AG04449 (cell line): ENCODE data around the gene PCDHA7.
"Not testable (repeated sequence)": the region's sequence is repeated elsewhere in the genome, so short reads cannot be mapped to it uniquely, and the experiment has no call there.

Experiments
- CTCF ChIA-PET: fragments of 350-600 bp; formaldehyde crosslinking; extraction: SDS; loops from one replicate; lab custom pipeline; 2021; ENCODE audit warnings: antibody characterized with exemption; lab: Yijun Ruan, JAX
- POLR2A ChIA-PET: fragments of 400-600, 350-600 bp; formaldehyde crosslinking; extraction: SDS; loops from one replicate; lab custom pipeline; 2020; ENCODE audit warnings: antibody characterized with exemption, inconsistent platforms; lab: Yijun Ruan, JAX
- DNase-seq: peaks from one replicate; pipeline ENCODE4 v3.0.0-alpha.2; 2010; ENCODE audit warnings: low read depth, low spot score
- H3K4me3 ChIP-seq: 2 replicates; pipeline ENCODE4 v1.5.1; 2011; ENCODE audit warnings: low read depth, mild to moderate bottlenecking, control low read depth, low read length
- TF ChIP-seq, protein P1 (sequence below): IDR thresholded peaks from one replicate; pipeline ENCODE4 v1.5.1; 2011; ENCODE audit warnings: mild to moderate bottlenecking, moderate library complexity, low read length, control low read depth, inconsistent platforms; ENCODE audit not compliant: insufficient read depth; ENCODE audit errors: missing control alignments

Gene PCDHA7

DNA sequence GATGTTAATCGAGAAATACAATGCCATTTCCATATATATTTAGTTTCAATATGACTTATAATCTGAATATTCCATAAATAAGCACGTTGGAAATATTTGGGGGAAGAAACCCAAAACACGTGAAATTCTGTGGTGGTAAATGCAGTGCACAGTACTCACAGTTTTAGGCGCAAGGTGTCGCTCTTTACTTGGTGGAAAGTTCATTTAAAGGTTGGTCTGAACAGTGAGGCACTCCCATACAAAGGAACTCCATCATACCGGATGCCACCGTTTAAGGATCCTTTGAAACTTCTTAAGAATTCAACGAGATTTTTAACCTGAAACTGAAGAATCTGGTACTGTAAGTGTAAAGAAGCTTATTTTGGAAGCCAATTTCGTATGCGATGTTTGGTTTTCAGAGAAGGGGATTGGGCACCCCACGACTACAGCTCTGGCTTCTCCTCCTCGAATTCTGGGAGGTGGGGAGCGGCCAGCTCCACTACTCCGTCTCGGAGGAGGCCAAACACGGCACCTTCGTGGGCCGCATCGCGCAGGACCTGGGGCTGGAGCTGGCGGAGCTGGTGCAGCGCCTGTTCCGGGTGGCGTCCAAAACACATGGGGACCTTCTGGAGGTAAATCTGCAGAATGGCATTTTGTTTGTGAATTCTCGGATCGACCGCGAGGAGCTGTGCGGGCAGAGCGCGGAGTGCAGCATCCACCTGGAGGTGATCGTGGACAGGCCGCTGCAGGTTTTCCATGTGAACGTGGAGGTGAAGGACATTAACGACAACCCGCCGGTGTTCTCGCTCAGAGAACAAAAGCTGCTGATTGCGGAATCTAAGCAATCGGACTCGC lies 34.9 kb downstream of the PCDHA7 start, which contains the start of gene PCDHA11:
Gene PCDHA11, plus strand, starts transcription at position 237 of the 834 bp plus-strand sequence. Its CDS starts 147 bp downstream, at position 384.
- no peak within 1 kb of the TSS for H3K4me3 ChIP-seq
- ChIA-PET POLR2A (no interaction called here), CTCF (no interaction called here)
- TF ChIP-seq, protein P1, sequence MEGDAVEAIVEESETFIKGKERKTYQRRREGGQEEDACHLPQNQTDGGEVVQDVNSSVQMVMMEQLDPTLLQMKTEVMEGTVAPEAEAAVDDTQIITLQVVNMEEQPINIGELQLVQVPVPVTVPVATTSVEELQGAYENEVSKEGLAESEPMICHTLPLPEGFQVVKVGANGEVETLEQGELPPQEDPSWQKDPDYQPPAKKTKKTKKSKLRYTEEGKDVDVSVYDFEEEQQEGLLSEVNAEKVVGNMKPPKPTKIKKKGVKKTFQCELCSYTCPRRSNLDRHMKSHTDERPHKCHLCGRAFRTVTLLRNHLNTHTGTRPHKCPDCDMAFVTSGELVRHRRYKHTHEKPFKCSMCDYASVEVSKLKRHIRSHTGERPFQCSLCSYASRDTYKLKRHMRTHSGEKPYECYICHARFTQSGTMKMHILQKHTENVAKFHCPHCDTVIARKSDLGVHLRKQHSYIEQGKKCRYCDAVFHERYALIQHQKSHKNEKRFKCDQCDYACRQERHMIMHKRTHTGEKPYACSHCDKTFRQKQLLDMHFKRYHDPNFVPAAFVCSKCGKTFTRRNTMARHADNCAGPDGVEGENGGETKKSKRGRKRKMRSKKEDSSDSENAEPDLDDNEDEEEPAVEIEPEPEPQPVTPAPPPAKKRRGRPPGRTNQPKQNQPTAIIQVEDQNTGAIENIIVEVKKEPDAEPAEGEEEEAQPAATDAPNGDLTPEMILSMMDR, result no peak
- DNase-seq, result no peak

DNA sequence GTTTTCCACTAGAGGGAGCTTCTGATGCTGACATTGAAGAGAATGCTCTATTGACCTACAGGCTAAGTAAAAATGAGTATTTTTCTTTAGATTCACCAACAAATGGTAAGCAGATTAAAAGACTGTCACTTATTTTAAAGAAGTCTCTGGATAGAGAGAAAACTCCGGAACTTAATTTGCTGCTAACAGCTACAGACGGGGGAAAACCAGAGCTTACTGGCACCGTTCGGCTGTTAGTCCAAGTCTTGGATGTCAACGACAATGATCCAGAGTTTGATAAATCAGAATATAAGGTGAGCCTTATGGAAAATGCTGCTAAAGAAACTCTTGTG lies 35.5 kb downstream of the PCDHA7 start:
- no peak for DNase-seq
- TF ChIP-seq, protein P1, result no peak
- ChIA-PET POLR2A (no interaction called here), CTCF (no interaction called here)
- no peak overlapping the region for H3K4me3 ChIP-seq

DNA sequence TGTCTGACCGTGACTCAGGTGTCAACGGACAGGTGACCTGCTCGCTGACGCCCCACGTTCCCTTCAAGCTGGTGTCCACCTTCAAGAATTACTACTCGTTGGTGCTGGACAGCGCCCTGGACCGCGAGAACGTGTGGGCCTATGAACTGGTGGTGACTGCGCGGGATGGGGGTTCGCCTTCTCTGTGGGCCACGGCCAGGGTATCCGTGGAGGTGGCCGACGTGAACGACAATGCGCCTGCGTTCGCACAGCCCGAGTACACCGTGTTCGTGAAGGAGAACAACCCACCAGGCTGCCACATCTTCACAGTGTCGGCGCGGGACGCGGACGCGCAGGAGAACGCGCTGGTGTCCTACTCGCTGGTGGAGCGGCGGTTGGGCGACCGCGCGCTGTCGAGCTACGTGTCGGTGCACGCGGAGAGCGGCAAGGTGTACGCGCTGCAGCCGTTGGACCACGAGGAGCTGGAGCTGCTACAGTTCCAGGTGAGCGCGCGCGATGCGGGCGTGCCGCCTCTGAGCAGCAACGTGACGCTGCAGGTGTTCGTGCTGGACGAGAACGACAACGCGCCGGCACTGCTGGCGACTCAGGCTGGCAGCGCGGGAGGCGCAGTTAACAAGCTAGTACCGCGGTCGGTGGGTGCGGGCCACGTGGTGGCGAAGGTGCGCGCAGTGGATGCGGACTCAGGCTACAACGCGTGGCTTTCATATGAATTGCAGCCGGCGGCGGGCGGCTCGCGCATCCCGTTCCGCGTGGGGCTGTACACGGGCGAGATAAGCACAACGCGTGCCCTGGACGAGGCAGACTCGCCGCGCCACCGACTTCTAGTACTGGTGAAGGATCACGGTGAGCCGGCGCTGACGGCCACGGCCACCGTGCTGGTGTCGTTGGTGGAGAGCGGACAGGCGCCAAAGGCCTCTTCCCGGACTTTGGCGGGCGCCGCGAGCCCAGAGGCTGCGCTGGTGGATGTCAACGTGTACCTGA lies 36.4 kb downstream of the PCDHA7 start:
- TF ChIP-seq, protein P1, result no peak
- DNase-seq, result no peak
- ChIA-PET POLR2A (no interaction called here), CTCF (no interaction called here)
- H3K4me3 ChIP-seq, result no peak overlapping the region

DNA sequence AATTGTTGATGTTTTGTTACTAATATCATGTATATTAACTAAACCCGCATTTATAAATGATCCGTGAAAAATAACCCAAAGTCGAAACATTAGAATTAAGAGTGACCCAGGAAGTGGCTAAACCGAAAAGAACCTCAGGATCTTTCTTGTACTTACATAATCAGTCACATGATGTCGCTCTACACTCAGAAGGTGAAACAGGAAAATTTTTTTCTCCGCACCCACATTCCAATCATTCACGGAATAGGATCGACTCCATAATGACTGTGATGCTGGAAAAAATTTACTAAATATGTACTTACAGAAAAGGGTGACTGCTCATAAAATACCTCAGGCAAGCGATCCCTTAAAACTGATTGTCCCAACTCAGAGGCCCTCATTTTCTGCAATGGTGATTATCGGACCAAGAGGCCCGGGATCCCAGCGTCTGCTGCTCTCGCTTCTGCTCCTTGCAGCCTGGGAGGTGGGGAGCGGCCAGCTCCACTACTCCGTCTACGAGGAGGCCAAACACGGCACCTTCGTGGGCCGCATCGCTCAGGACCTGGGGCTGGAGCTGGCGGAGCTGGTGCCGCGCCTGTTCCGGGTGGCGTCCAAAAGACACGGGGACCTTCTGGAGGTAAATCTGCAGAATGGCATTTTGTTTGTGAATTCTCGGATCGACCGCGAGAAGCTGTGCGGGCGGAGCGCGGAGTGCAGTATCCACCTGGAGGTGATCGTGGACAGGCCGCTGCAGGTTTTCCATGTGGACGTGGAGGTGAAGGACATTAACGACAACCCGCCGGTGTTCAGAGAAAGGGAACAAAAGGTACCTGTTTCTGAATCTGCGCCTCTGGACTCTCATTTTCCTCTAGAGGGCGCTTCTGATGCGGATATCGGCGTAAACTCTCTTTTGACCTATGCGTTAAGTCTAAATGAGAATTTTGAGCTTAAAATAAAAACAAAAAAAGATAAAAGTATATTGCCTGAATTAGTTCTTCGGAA lies 41.3 kb downstream of the PCDHA7 start, which contains the start of gene PCDHA12:
Gene PCDHA12, plus strand, starts transcription at position 224 of the 981 bp plus-strand sequence. Its CDS starts 165 bp downstream, at position 389.
- DNase-seq, result no peak
- POLR2A ChIA-PET, result no interaction called here
- CTCF ChIA-PET, result no interaction called here
- TF ChIP-seq, protein P1, result no peak
- H3K4me3 ChIP-seq, result no peak within 1 kb of the TSS

DNA sequence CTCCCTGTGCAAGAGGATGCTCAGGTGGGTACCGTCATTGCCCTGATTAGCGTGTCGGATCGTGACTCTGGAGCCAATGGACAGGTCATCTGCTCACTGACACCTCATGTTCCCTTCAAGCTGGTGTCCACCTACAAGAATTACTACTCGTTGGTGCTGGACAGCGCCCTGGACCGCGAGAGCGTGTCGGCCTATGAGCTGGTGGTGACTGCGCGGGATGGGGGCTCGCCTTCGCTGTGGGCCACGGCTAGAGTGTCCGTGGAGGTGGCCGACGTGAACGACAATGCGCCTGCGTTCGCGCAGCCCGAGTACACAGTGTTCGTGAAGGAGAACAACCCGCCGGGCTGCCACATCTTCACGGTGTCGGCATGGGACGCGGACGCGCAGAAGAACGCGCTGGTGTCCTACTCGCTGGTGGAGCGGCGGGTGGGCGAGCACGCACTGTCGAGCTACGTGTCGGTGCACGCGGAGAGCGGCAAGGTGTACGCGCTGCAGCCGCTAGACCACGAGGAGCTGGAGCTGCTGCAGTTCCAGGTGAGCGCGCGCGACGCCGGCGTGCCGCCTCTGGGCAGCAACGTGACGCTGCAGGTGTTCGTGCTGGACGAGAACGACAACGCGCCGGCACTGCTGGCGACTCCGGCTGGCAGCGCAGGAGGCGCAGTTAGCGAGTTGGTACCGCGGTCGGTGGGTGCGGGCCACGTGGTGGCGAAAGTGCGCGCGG lies 42.6 kb downstream of the PCDHA7 start:
- DNase-seq, POLR2A ChIA-PET, CTCF ChIA-PET, H3K4me3 ChIP-seq: not testable (repeated sequence)

DNA sequence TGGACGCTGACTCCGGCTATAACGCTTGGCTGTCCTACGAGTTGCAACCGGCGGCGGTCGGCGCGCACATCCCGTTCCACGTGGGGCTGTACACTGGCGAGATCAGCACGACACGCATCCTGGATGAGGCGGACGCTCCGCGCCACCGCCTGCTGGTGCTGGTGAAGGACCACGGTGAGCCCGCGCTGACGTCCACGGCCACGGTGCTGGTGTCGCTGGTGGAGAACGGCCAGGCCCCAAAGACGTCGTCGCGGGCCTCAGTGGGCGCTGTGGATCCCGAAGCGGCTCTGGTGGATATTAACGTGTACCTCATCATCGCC lies 43.2 kb downstream of the PCDHA7 start:
- TF ChIP-seq, protein P1, result no peak
- no peak for DNase-seq
- ChIA-PET POLR2A (no interaction called here), CTCF (no interaction called here)
- H3K4me3 ChIP-seq, result no peak overlapping the region
